Osteocyte (in vitro differentiated cells): ENCODE results near the gene ST8SIA4. TPM values are rescaled to one million over a fixed set of nuclear protein-coding genes. Genes with fewer than 3 reads are reported as not detected.

Experiments
- DNase-seq: peaks from one replicate; pipeline ENCODE4 v3.0.0; 2021; ENCODE audit warnings: mixed read lengths; ENCODE audit not compliant: unreplicated experiment; ENCODE audit errors: extremely low spot score
- H3K27ac Mint-ChIP-seq: one replicate; pipeline ENCODE4 v1.8.0; 2021; ENCODE audit warnings: mild to moderate bottlenecking, mixed read lengths; ENCODE audit not compliant: unreplicated experiment
- H3K27me3 Mint-ChIP-seq: one replicate; pipeline ENCODE4 v1.8.0; 2021; ENCODE audit warnings: mixed read lengths; ENCODE audit not compliant: unreplicated experiment
- H3K36me3 Mint-ChIP-seq: one replicate; pipeline ENCODE4 v1.8.0; 2021; ENCODE audit warnings: mixed read lengths; ENCODE audit not compliant: unreplicated experiment
- H3K4me1 Mint-ChIP-seq: one replicate; pipeline ENCODE4 v1.8.0; 2021; ENCODE audit warnings: mixed read lengths; ENCODE audit not compliant: unreplicated experiment
- H3K4me3 Mint-ChIP-seq: one replicate; pipeline ENCODE4 v1.8.0; 2021; ENCODE audit warnings: mild to moderate bottlenecking, moderate library complexity, mixed read lengths; ENCODE audit not compliant: unreplicated experiment
- H3K9me3 Mint-ChIP-seq: one replicate; pipeline ENCODE4 v1.8.0; 2021; ENCODE audit warnings: mixed read lengths; ENCODE audit not compliant: unreplicated experiment
- CTCF ChIP-seq: fragments of 200-600 bp; sonication (generic); IDR thresholded peaks from 2 replicates; pipeline ENCODE4 v1.5.0; 2021; ENCODE audit warnings: antibody characterized with exemption, mild to moderate bottlenecking, moderate library complexity
- total RNA-seq: library from RNA; stranded (reverse); gene quantifications from 2 replicates; pipeline ENCODE4 v1.2.1, GENCODE V29; 2021

Gene ST8SIA4
- total RNA-seq, 1 donor from 2014 or later = not detected

- H3K36me3 Mint-ChIP-seq = no peaks in the 10 kb centered on the region
- H3K27ac Mint-ChIP-seq = no peak overlapping the region
- no peak for TF ChIP-seq CTCF
- peaks cover 29% of the 10 kb centered on the region for H3K27me3 Mint-ChIP-seq
- H3K4me1 Mint-ChIP-seq = no peaks in the 10 kb centered on the region
- H3K9me3 Mint-ChIP-seq = no peaks in the 10 kb centered on the region
- no peak overlapping the region for H3K4me3 Mint-ChIP-seq
- DNase-seq = no peak
These were observed 13.2 kb downstream of the ST8SIA4 start for GRCh38 chr5:100889896-100890295.

- Mint-ChIP-seq H3K4me1 (no peaks in the 10 kb centered on the region), H3K4me3 (no peak overlapping the region), H3K36me3 (no peaks in the 10 kb centered on the region), H3K9me3 (no peaks in the 10 kb centered on the region), H3K27ac (no peak overlapping the region), H3K27me3 (peaks cover 26% of the 10 kb centered on the region)
- no peak for DNase-seq
- TF ChIP-seq CTCF = no peak
These were observed 13.8 kb downstream of the ST8SIA4 start for GRCh38 chr5:100889165-100889743.

GRCh38 chr5:100877274-100877673 lies 25.8 kb downstream of the ST8SIA4 start:
- no peak for DNase-seq
- TF ChIP-seq CTCF = no peak
- H3K36me3 Mint-ChIP-seq = no peaks in the 10 kb centered on the region
- H3K4me3 Mint-ChIP-seq = no peak overlapping the region
- peaks cover 6% of the 10 kb centered on the region for H3K27me3 Mint-ChIP-seq
- H3K27ac Mint-ChIP-seq = no peak overlapping the region
- H3K4me1 Mint-ChIP-seq = no peaks in the 10 kb centered on the region
- no peaks in the 10 kb centered on the region for H3K9me3 Mint-ChIP-seq

GRCh38 chr5:100872408-100873190 lies 30.5 kb downstream of the ST8SIA4 start:
- H3K27ac Mint-ChIP-seq = no peak overlapping the region

More at GRCh38 chr5:100872408-100873190, 30.5 kb downstream of the ST8SIA4 start:
- Mint-ChIP-seq H3K9me3 (no peaks in the 10 kb centered on the region), H3K27me3 (peaks cover 3% of the 10 kb centered on the region), H3K36me3 (no peaks in the 10 kb centered on the region), H3K4me3 (no peak overlapping the region), H3K4me1 (no peaks in the 10 kb centered on the region)
- no peak for TF ChIP-seq CTCF
- DNase-seq = no peak
